Measurements from ENCODE around the gene EDIL3. TPM values are rescaled to one million over a fixed set of nuclear protein-coding genes. Genes with fewer than 3 reads are reported as not detected.

EDIL3 gene
- total and polyA plus RNA-seq, 10 of the 15 experiments (the other 5 are each of a cell fraction or from before 2014, with no cell fraction given) = 0.01 to 0.62 (median 0.20) TPM

DNA sequence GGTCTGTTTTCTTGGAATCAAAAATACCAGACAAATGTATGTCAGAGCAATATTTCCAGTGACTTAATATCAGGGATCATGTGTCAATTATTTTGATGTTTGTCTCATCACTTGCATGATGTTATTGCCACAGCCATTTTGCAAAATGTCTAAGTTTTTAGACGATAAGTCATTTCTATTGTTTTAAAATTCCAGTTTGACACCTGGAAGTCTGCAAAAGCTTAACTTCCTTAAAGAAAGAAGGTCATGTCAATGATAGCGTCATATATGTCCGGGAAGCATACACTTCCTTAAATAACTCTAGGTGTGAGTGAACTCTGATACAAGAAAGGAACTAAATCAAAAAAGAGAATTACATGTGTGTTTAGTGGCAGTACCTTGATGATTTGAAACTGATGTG is 259.5 kb downstream of the EDIL3 start:
- ChIA-PET RAD21 (ENCODE audit: unreplicated experiment) (no interaction called here), SMC1A (ENCODE audit: uncharacterized antibody, unreplicated experiment) (interaction anchor here (0.5 kb wide), 1 partner anchor 328 kb away, joined by 3 read pairs; no protein-coding TSS in a partner anchor), CTCF (no interaction called here), POLR2A (no interaction called here)
- Histone ChIP-seq H3K27me3 (replicated peaks in 1 of 2; ENCODE audit: control insufficient read depth in 2 of 2, insufficient read depth in 2 of 2, low read length in 1 of 2) (no peaks in the 10 kb centered on the region; a peak in 1 of 4 replicates), H3K9ac (ENCODE audit: control insufficient read depth, insufficient read depth, low read length) (no peak overlapping the region), H3K79me2 (ENCODE audit: control insufficient read depth, insufficient read depth, low read length) (no peaks in the 10 kb centered on the region), H3K4me2 (ENCODE audit: control insufficient read depth, insufficient read depth) (no peak overlapping the region), H2AFZ (ENCODE audit: control insufficient read depth, low read depth, low read length) (no peak overlapping the region), H4K20me1 (ENCODE audit: control insufficient read depth, insufficient read depth) (no peaks in the 10 kb centered on the region), H3K27ac (ENCODE audit: control insufficient read depth, insufficient read depth) (no peak overlapping the region), H3K9me3 (replicated peaks; ENCODE audit: control insufficient read depth, insufficient read depth, low read length) (no peaks in the 10 kb centered on the region), H3K36me3 (ENCODE audit: control insufficient read depth in 2 of 2, insufficient read depth in 2 of 2, low read length in 1 of 2) (no peaks in the 10 kb centered on the region), H3K4me3 (no peak overlapping the region), H3K4me1 (ENCODE audit: control insufficient read depth, insufficient read depth, low read length) (no peaks in the 10 kb centered on the region)
- DNase-seq (ENCODE audit: low read depth, low spot score) = no peak
- WGBS (ENCODE audit: insufficient coverage, insufficient replicate concordance, low lambda C conversion rate, missing lambda C conversion rate) = 55% methylated on average over 3 of the region's 3 CpGs
- no TSS peak for BruUV-seq (replicated peaks)
- intact Hi-C loops (cut with micrococcal nuclease; ENCODE audit: unreplicated experiment) (no loop called here), in situ Hi-C loops (cut with MboI) (no loop called here)
- no peak for FAIRE-seq
- no peak for ATAC-seq
- TF ChIP-seq SUZ12 (IDR thresholded peaks at IDR 0.05; ENCODE audit: unreplicated experiment) (no peak), RAD21 (IDR thresholded peaks at IDR 0.05; ENCODE audit: insufficient read depth, low read depth, low read length) (no peak), BRCA1 (IDR thresholded peaks at IDR 0.05; ENCODE audit: low read depth, low read length) (no peak), CREM (IDR thresholded peaks at IDR 0.05; ENCODE audit: low read depth) (no peak), POU2F2 (IDR thresholded peaks at IDR 0.05; ENCODE audit: borderline replicate concordance, low read depth, low read length) (no peak), NFYB (IDR thresholded peaks at IDR 0.05; ENCODE audit: insufficient read depth, low read depth, low read length) (no peak), ZSCAN29 (IDR thresholded peaks at IDR 0.05) (no peak), NRF1 (conservative IDR thresholded peaks at IDR 0.05; ENCODE audit: low read depth, low read length) (no peak), NR2F1 (conservative IDR thresholded peaks at IDR 0.05) (no peak), EED (IDR thresholded peaks at IDR 0.05; ENCODE audit: low read depth) (no peak)
- TF ChIP-seq, protein P1, sequence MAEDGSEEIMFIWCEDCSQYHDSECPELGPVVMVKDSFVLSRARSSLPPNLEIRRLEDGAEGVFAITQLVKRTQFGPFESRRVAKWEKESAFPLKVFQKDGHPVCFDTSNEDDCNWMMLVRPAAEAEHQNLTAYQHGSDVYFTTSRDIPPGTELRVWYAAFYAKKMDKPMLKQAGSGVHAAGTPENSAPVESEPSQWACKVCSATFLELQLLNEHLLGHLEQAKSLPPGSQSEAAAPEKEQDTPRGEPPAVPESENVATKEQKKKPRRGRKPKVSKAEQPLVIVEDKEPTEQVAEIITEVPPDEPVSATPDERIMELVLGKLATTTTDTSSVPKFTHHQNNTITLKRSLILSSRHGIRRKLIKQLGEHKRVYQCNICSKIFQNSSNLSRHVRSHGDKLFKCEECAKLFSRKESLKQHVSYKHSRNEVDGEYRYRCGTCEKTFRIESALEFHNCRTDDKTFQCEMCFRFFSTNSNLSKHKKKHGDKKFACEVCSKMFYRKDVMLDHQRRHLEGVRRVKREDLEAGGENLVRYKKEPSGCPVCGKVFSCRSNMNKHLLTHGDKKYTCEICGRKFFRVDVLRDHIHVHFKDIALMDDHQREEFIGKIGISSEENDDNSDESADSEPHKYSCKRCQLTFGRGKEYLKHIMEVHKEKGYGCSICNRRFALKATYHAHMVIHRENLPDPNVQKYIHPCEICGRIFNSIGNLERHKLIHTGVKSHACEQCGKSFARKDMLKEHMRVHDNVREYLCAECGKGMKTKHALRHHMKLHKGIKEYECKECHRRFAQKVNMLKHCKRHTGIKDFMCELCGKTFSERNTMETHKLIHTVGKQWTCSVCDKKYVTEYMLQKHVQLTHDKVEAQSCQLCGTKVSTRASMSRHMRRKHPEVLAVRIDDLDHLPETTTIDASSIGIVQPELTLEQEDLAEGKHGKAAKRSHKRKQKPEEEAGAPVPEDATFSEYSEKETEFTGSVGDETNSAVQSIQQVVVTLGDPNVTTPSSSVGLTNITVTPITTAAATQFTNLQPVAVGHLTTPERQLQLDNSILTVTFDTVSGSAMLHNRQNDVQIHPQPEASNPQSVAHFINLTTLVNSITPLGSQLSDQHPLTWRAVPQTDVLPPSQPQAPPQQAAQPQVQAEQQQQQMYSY (CRISPR knock-in tag; IDR thresholded peaks at IDR 0.05) = no peak
- TF ChIP-seq, protein P2, sequence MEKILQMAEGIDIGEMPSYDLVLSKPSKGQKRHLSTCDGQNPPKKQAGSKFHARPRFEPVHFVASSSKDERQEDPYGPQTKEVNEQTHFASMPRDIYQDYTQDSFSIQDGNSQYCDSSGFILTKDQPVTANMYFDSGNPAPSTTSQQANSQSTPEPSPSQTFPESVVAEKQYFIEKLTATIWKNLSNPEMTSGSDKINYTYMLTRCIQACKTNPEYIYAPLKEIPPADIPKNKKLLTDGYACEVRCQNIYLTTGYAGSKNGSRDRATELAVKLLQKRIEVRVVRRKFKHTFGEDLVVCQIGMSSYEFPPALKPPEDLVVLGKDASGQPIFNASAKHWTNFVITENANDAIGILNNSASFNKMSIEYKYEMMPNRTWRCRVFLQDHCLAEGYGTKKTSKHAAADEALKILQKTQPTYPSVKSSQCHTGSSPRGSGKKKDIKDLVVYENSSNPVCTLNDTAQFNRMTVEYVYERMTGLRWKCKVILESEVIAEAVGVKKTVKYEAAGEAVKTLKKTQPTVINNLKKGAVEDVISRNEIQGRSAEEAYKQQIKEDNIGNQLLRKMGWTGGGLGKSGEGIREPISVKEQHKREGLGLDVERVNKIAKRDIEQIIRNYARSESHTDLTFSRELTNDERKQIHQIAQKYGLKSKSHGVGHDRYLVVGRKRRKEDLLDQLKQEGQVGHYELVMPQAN (conservative IDR thresholded peaks at IDR 0.05) = no peak
